GM18508 (cell line): ENCODE results near the gene TUNAR.

ENCODE experiments used
- ATAC-seq: cut with Tn5 transposase; IDR thresholded peaks from one replicate; pipeline ENCODE4 v1.9.1; 2021; ENCODE audit warnings: moderate number of reproducible peaks; ENCODE audit not compliant: insufficient read depth, unreplicated experiment

TUNAR gene

DNA sequence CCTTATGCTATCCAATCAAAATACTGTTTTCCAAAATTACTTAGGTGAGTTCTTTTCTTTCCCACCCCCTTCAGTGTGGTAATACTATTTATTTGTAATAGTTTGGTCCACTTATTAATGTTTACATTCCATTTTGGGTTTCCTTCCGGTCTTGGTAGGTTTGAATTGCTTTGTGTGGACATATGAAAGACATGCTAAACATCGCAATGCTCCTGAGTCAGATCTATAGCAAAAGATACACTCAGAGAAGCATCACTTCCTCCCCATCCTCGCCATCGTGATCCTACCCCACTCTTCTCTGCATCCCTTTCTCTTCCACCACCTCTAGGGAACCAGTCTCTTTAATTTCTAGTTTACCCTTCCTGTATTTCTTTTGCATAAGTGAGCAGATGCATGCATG, 30.0 kb downstream of the TUNAR start:
- ATAC-seq = no peak

DNA sequence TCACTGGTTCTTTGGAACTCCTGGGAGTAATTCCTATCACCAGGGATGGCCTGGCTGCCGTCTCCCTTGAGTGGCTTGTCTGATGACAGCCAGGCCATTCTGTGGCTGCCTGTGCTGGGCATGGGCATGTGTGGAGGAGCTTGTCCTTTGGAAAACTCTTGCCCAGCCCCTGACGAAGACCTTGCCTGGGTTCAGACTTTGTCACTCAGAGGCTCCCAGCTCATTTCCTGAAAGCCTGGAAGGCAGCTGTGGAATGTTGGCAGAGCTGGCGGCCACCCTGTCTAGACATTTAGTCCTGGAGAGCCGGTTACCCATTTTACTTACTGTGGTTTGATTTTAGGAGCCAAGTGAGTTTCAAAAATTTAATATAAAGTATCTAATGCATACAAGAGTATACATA, 34.0 kb downstream of the TUNAR start:
- no peak for ATAC-seq

DNA sequence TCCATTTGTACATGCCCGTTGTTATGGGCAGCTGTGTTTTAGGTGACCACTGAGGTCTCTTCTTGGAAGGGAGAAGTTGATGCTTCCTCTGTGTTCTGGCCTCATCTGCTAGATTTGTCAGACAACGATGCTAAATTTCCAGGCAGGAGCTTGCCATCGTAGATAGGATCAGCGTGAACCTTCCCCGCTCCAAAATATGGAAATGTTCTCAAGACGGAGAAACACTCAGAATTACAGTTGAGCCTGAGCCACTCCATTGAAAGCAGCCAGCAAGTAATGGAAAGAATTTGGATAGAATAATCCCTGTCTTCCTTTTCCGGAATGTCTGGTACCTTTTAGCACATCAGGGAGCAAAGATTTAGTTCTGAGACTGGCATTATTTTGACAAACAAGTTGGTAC, 34.8 kb downstream of the TUNAR start:
- no peak for ATAC-seq

DNA sequence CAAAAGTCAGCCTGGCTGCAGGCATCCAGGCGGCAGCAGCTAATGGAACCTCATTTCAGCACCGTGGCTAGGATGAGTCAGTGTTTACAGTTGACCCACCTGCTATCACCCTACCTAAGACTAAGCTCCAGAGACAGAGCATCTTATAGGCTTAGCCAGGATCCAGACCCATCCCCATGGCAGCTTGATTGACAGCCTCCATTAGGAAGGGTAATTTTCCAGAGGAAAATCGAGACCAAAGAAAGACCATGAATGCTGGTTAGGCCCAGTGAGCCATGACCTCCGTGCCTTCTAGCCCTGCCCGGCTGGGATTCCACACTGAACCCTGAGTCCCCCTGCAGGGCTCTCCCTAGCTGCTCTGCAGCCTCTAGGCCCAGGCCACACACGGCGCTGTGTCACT, 38.7 kb downstream of the TUNAR start:
- ATAC-seq = no peak

DNA sequence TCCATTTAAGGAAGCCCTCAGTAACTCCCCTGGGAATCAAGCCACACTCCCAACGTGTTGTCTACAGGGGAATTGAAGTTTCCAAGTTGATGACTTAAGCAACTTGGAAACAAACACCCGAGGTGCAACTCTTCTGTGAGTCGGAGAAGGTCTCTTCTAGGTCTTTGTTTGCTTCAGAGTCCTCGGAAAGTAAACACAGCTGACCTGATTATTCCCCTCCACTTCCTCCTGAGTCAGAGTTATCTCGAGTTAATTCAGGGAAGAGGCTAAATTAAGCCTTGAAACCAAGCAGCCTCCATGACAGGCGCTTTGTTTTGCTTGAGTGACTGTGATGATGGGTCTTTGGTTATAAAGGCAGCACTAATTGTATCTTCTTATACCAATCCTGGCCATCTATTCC, 41.8 kb downstream of the TUNAR start:
- no peak for ATAC-seq

DNA sequence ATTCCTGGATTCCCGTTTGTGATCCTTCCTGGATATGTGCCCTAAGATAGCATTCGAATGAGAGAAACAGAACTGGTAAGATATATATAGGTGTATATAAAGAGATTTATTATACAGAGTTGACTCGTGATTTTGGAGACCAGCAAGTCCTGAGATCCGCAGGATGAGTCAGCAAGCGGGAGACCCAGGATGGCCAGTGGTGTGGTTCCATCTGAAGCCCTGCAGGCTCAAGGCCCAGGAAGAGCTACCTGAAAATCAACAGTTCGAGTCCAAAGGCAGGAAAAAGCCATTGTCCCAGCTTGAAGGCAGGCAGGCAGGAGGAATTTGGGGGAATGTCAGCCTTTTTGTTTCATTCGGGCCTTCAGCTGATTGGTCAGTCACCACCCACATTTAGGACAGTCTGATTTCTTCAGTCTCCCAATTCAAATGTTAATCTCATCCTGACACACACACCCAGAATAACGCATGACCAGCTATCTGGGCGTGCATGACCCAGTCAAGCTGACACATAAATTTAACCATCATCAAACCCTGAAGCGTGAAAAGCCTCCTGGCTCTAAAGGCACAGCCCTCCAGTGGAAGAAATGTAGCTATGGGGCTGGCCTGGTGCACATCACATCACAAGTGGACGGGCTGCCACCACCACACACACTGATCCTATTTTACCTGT, 44.3 kb downstream of the TUNAR start:
- ATAC-seq = no peak

DNA sequence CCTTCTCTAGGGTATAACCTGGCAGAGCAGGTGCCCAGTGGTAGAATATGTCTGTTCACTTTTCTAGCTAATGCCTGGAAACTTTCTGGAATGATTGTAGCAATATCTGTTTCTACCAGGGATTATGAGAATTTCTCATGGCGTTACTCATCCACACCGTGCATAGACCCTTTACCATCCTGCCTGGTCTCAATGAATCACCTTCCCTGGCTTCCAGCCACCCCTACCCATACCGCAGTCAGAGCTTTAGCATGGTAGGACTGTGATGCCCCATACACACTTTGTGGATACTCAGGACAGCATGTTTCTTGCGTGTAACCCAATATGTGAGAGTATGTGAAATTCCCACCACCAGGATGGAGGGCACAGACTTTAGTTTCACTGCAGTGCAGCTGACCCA, 45.4 kb downstream of the TUNAR start:
- no peak for ATAC-seq

DNA sequence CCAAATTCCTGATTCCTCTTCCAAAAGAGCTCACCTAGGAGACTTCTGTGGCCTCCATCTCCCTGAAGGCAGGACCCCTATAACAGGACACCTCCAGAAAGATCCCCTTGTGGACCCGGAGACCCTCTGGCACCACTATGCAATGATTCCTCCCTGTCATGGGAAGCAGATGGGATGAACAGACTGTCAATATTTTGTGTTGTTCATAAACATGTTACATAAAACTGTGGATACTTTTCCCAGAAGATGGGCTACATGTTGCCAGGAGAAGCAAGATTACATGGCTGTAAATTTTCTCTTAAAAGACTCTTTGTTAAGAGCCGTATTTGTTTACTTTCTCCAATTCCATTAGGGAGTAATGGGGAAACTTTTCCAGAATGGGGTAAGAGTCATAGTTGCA, 52.1 kb downstream of the TUNAR start:
- no peak for ATAC-seq

DNA sequence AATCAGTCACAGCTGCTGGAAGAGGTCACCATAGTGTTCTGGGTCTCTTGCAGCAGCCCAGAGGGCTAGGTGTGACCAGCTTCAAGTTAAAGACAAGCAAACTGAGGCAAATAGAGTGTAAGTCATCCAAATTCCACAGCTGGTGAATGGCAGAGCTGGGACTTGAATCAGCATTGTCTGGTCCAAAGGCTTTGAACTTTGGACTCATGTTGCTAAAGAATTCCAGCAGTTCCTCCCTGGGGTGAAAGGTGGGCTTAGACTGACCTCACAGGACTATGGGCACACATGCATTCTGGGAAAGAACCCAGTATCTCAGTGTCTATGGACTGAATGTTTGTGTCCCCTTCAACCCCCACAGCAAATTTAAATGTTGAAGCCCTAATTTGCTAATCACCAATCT, 54.8 kb downstream of the TUNAR start:
- no peak for ATAC-seq

DNA sequence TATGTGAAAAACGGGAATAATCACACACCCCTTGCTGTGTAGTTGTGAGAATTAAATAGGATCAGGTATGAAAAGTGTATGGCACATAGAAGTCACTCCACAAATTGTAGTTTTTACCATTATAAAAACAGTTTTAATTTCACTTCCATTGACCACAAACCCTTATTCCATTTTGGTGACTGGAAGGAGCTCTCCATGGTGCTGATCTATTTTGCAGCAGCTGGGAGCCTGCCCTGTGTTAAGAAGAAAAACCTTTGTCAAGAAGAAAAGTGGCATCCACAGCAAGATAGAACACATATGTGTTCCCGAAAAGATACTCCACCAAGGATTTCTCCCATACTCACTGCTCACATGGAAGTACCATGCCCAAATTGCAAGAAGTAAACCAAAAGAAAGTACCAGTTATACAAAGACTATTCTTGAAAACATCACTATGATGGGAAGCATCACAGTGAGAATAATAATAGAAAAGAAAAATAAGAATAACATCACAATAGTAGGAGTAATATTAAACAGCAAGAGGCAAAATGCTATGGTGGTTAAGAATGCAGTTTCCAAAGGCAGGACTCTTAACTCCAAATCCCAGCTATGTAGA, 58.7 kb downstream of the TUNAR start:
- no peak for ATAC-seq

DNA sequence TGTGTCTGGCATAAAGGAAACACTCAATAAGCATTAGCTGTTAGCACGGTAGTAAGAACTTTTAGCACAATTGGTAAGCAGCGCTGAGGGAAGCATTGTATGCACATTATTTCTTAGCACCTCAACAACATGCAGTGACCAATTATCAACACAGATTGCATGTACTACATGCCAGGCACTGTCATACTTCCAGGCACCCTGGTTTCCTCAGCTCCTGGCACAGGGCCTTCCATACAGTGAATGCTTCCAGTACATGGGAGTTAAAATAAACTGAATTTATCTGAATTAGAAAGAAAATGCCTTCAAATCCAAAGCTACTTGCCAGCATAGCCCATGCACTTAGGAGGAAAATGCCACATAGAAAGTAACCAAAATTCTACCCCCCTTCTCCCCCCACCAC, 59.4 kb downstream of the TUNAR start:
- ATAC-seq = no peak

DNA sequence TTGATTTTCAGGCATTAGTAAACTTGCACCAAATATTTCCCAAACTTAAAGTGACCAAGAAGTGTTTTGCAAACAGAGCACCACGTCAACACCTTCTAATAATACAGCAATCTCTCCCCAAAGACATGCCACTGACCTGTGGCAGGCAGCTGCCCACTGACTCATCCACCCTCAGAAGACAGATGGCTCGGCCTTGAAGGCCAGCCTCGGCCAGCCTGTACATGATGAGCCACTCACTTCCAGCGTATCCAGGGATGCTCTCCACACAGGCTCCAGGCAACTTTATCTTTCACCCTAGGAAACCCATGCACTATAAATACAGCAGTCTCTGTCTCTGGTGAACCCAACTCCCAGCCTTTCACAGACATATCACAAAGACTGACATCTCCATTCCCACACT, 62.7 kb downstream of the TUNAR start:
- no peak for ATAC-seq

DNA sequence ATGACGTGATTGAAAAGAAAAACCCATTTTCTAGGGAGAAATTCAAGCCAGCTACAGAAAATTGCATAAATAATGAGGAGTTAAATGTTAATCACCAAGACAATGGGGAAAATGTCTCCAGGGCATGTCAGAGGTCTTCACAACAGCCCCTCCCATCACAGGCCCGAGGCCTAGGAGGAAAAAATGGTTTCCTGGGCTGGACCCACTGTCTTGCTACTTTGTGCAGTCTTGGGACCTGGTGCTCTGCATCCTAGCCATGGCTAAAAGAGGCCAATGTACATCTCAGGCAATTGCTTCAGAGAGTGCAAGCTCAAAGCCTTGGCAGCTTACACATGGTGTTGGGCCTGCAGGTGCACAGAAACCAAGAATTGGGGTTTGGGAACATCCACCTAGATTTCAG, 65.3 kb downstream of the TUNAR start:
- no peak for ATAC-seq

DNA sequence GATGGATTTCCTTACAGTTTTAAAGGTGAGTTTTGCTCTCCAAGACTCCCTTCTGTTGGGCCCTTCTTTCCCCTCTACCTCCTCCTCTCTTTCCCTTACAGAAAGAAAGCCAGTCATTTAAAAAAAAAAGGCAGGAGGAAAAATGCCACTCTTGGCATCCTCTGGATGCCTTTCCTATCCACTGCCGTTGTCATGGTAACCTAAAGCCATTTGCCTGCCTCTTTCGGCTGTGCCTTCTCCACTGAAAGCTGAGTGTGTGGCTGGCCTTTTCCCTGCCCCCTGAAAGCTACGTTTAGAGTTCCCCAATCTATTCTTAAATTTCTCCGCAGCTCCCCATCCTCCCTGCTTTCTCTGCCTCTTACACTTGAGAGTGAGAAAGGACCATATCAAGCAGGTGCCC, 67.1 kb downstream of the TUNAR start:
- ATAC-seq = no peak

DNA sequence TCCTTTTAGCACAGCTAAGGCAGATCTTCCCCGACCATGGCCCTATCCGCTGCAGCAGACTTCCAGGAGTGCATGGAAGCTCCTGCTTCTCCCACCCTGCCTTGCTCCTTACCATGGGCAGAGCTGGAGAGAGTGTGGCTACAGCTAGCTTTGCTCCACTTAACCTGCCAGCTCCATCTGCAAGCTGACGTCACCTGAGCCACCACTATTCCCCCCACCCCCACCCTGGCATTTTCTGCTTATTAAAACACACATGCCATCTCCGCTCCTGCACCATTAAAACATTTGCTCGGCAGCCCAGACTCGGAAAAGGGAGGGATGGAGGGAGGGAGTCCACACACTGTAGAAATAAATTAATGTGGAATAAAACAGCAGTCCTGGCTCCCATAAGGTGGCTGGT, 67.8 kb downstream of the TUNAR start:
- no peak for ATAC-seq

DNA sequence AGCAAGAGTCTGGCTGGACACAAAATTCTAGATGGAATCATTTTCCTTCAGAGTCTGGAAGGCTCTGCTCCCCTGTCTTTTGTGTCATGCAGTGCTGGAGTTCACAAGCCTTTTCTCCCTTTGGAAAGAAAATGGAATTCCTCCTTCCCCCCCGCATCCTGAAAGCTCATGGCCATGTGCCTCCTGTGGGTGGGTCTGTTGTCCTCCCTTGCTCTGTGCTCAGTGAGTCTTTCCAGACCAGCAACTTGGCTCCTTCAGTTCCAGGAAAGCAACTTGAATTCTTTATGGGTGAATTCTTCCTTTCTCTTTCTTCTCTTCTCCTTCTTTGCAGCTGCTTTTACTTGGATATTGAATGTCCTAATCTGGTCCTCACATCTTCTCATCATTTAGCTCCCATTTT, 70.2 kb downstream of the TUNAR start:
- no peak for ATAC-seq

DNA sequence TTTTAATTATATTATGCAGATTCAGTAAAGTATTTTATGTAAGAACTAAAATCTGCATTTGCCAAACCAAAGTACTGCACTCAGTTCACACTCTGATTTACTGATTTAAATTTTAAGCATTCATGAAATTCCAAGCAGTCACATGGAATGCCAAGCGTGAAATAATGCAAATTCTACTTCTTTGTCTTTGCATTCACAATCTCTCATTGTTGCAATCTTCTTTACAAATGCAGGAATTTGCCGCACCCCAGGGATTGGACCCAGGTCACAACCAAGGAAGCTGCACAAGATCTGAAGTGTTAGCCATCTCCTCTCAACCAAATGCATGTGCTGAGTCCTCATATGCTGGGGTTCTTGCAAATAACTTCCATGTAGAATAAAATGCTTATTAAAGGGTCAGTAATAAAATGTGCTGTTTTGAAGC, 71.9 kb downstream of the TUNAR start:
- no peak for ATAC-seq

DNA sequence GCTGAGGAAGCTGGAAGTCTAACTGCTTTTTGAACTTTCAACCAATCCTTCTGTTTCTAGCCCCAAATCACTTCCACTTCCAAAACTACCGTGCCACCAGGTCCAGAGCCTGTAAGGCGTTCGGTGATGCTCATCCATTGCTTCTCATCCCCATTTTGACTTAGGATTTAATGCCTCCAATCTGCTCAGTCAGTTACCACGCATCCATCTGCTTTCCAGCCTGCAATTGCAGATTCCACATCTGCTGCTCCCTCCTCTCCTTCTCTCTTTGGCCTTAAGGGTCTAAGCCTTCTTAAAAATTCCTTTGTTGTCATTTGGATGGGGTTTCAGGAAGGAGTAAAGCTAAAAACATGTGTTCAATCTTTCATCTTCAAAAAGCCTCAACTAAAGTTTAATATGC, 74.7 kb downstream of the TUNAR start:
- no peak for ATAC-seq

DNA sequence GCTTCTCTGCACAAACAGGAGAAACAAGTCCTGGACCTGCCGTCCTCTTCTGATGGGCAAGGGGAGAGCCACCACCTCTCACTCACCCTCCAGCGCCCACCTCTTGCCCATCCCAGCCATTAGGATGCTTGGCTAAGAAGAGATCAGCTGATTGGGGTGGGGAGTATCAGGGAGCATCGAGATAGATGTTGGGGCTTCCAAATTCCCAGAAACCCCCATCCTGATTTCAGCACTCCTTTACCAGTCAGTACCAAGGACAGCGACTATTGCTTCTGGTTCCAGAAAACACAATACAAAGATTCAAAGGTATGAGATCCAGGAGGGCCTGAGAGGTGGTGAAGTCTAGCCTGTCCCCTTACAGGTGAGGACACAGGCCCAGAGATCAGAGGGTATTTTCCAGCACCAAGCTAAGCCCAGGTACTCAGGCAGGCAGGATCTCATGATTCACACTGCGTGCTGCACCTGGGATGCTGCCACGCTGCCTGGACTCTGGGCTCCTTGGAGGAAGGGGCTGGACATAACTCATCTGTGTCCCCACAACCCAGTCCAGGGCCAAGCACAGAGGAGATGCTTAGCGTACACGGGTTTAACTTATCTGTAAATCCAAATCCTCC, 76.6 kb downstream of the TUNAR start:
- ATAC-seq = no peak

DNA sequence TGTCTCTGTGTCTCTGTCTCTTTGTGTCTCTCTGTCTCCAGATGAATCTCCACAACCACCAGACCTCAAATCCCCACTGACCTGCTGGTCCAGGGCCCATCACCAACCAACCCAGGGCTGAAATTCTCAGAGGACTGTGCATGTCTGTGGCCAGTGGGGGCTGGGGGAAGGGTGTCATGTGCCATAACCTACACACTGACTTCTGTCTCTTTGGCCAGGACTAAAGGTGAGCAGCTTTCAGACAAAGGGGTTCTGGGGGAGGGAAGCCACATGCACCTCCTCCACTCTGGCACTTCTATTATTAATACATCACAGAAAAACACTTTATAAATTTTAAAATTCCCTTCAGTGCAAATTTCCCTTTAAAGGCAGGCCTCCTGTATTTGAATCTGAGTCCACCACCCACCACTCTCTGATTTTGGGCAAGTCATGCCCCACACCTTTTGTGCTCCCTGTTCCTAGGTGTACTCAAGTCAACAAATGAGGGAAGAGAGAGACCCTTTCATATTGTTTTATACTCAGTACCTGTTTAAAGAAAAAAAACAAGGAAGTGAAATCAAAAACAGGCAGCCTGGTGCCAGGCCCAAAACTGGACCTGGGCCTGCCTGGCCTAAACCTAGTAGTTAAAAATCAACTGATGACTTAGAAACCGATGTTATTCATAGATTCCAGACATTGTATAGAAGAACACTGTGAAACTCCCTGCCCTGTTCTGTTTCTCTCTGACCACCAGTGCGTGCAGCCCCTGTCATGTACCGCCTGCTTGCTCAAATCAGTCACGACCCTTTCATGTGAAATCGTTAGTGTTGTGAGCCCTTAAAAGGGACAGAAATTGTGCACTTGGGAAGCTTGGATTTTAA, 80.2 kb downstream of the TUNAR start:
- no peak for ATAC-seq

DNA sequence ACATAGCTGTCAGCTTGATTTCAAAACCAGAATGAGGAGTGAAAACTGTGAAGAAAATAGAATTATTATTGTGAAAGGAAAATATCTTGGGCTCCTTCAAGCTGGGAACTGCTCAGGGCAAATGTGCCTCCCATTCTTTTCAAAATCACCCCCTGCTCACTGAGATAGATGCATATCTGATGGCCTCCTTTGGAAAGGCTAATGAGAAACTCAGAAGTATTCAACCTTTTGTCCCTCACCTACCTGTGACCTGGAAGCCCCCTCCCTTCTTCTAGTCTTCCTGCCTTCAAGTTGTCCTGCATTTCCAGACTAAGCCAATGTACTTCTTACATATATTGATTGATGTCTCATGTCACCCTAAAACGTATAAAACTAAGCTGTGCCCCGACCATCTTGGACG, 81.5 kb downstream of the TUNAR start:
- ATAC-seq = no peak
